Stimulated activated CD4-positive, alpha-beta T cell treated with anti-CD3 and anti-CD28 coated beads, TNF-alpha, amount 100 ng/mL, for 4 hours (primary cell): ENCODE data around the gene ABLIM2.
"Not testable (repeated sequence)": the region's sequence is repeated elsewhere in the genome, so short reads cannot be mapped to it uniquely, and the experiment has no call there.

Experiments
- DNase-seq, 3 experiments: peaks; one replicate each; pipeline ENCODE4 v3.0.0-alpha.2; 2020; ENCODE audit warnings: low read depth in 3 of 3

The ABLIM2 gene

GRCh38 chr4:8157496-8157895 is 1.1 kb downstream of the ABLIM2 start:
- no peak for DNase-seq

- no peak for DNase-seq
These were observed 2.0 kb downstream of the ABLIM2 start for GRCh38 chr4:8156617-8157016.

- no peak for DNase-seq
These were observed 2.8 kb downstream of the ABLIM2 start for GRCh38 chr4:8155660-8156421.

- no peak for DNase-seq
These were observed 3.6 kb downstream of the ABLIM2 start for GRCh38 chr4:8155048-8155447.

- DNase-seq: no peak
These were observed 5.2 kb downstream of the ABLIM2 start for GRCh38 chr4:8153441-8153840.

- no peak for DNase-seq
These were observed 5.8 kb downstream of the ABLIM2 start for GRCh38 chr4:8152865-8153257.

GRCh38 chr4:8152090-8152864 is 6.3 kb downstream of the ABLIM2 start:
- DNase-seq: no peak

- DNase-seq: no peak
These were observed 7.4 kb downstream of the ABLIM2 start for GRCh38 chr4:8151165-8151650.

GRCh38 chr4:8150152-8151090 is 8.2 kb downstream of the ABLIM2 start:
- no peak for DNase-seq

- no peak for DNase-seq
These were observed 8.9 kb downstream of the ABLIM2 start for GRCh38 chr4:8149664-8150063.

GRCh38 chr4:8148785-8149435 is 9.7 kb downstream of the ABLIM2 start:
- no peak for DNase-seq

- no peak for DNase-seq
These were observed 10.5 kb downstream of the ABLIM2 start for GRCh38 chr4:8148159-8148558.

- no peak for DNase-seq
These were observed 11.2 kb downstream of the ABLIM2 start for GRCh38 chr4:8147231-8147970.

GRCh38 chr4:8146157-8146556 is 12.5 kb downstream of the ABLIM2 start:
- DNase-seq: no peak

- DNase-seq: no peak
These were observed 14.3 kb downstream of the ABLIM2 start for GRCh38 chr4:8144359-8144758.

- no peak for DNase-seq
These were observed 15.0 kb downstream of the ABLIM2 start for GRCh38 chr4:8143392-8144140.

GRCh38 chr4:8142556-8142955 is 16.1 kb downstream of the ABLIM2 start:
- no peak for DNase-seq

- DNase-seq: no peak
These were observed 16.7 kb downstream of the ABLIM2 start for GRCh38 chr4:8141935-8142334.

- DNase-seq: no peak
These were observed 17.7 kb downstream of the ABLIM2 start for GRCh38 chr4:8140915-8141314.

- DNase-seq: not testable (repeated sequence)
These were observed 18.9 kb downstream of the ABLIM2 start for GRCh38 chr4:8139726-8140125.
